Stimulated activated CD8-positive, alpha-beta memory T cell treated with anti-CD3 and anti-CD28 coated beads, Interleukin-4, amount 100 ng/mL, for 48 hours (primary cell): ENCODE results near the gene ASCL2.

ENCODE experiments used
- DNase-seq: peaks from one replicate; pipeline ENCODE4 v3.0.0-alpha.2; 2020

The ASCL2 gene

DNA sequence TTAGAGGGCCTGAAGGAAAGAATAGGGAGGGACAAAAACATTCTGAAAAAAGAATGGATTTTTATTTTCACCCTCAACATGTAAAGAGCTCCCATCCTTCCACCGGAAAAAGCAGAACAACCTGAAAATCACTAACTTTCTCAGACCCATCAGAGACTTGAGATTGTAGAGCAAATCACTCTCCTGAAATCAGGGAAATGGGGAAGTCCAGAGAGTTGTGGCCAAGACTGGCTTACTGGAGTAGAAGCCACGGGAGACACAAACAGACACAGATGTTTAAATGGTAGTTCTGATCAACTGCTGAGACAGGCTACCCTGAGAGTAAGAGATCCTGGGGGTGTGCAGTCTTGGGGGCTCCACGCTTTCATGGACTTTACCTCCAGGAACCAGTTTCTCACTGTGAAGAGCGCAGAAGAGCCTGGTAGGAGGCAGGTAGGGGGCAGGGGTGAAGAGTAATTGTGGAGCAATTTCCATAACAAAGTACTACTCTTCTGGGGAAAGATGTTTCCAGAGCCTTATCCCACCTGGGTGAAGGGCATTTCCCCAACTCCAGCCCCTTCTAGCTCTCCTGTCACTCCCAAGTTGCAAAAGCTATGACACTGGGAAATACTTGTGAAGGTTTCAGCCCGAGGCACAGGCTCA is 47.1 kb downstream of the ASCL2 start:
- no peak for DNase-seq

DNA sequence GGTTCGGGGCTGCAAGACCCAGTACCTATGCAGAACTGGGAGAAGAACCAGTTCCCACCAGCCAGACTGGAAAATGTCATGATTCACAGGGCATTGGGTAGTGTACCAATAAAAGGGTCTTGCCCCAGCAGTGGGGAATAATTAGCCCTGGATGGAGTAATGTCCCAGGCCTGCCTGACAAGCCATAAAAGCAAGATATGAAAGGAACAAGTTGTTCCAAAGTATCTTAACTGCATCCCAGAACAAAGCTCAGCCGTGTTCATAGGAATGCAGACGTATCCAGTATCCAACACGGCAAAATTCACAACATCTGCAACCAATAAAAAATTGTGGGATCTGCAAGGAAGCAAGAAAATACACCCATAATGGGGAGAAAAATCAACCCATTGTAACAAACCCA is 47.9 kb downstream of the ASCL2 start:
- DNase-seq, result no peak

DNA sequence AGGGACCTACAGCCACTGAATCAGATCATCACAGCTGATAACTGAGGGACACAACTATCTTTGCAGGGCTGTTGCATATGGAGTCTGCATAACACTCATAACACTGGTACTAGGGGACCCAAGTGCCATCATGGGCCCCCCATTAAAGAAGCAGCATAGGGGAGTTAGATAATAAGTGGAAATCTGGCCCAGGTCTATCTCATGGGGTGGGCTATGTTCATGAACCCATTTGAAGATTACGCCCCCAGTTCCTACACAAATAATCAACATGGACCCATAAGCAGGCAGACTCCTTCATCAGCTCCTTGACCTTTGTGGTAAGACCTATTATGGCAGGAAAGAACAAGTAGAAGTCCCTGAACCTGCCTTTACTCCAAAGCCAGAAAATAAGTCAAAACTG is 48.8 kb downstream of the ASCL2 start:
- DNase-seq, result no peak

DNA sequence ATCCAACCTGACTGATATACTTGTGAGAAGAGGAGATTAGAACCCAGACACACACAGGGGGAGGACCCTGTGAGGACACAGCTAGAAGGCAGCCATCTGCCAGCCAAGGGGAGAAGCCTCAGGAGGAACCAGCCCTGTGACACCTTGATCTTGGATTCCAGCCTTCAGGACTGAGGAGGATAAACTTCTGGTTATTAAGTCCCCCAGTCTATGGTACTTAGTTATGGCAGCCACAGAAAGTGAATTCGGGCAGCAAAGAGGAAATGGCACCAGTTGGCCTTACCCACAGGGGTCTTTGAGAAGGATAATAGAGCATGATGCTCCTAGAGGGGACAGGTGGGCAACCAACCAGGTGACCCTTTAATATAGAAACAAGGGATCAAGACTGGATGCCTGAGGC is 49.4 kb downstream of the ASCL2 start:
- no peak for DNase-seq

DNA sequence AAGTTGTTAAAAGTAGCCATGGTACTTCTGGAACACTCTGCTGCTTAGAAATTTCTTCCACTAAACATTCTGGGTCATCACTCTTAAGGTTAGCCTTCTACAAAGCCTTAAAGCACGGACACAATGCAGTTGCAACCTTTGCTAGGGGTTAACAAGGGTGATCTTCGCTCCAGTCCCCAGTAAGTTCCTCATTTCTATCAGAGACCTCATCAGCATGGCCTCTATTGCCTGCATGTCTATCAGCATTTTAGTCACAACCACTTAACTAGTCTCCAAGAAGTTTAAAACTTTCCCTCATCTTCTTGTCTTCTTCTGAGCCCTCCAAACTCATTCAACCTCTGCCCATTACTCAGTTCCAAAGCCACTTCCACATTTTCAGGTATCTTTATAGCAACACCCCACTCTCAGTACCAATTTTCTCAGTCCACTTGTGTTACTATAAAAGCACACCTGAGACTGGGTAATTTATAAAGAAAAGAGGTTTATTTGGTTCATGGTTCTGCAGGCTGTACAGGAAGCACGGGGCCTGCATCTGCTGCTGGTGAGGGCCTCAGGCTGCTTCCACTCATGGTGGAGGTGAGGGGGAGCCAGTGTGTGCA is 50.1 kb downstream of the ASCL2 start:
- no peak for DNase-seq

DNA sequence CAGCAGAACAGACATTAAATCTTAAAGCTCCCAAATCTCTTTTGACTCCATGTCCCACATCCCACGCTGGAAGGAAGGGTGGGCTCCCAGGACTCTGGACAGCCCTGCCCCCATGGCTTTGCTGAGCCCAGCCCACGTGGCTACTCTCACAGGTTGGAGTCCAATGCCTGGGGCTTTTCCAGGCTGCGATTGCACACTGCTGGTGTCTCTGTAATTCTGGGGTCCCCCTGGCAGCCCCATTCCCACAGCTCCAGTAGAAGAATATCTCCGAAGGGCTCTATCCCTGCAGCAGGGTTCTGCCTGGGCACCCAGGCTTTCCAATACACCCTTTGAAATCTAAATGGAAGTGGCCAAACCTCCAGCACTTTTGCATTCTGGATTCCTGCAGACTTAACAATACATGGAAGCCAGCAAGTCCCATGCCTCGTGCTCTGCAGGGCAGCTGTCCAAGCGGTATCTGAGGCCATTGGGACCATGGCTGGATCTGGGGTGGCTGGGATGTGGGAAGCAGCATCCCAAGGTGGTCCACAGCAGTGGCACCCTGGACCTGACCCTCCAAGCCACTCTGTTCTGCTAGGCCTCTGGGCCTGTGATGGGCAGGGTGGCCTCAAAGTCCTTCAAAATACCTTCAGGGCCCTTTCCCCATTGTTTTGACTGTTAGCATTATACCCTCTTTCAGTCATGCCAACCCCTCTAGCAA is 50.9 kb downstream of the ASCL2 start:
- DNase-seq, result no peak
